Body of pancreas (tissue), 4 donors: ENCODE data around the gene OR10D3. TPM values are rescaled to one million over a fixed set of nuclear protein-coding genes. Genes with fewer than 3 reads are reported as not detected.

Experiments
- ATAC-seq: fragments of 150-250 bp; one replicate; pipeline ENCODE4 v1.9.1; 2016
- DNase-seq, 4 donors: peaks; one replicate each; pipeline ENCODE4 v3.0.0-alpha.2; 2019
- H3K27ac ChIP-seq, 4 donors: fragments of 200-600 bp; sonication (generic); 1 replicate in 3 of 4; 2 replicates in 1 of 4; pipeline versions ENCODE4 v1.5.1 to v1.6.1; 2016 to 2019; ENCODE audit warnings: mild to moderate bottlenecking in 1 of 4, mixed read lengths in 1 of 4, moderate library complexity in 1 of 4
- H3K27me3 ChIP-seq, 2 donors: fragments of 200-600 bp; sonication (generic); one replicate each; pipeline ENCODE4 v1.6.0; 2016; ENCODE audit warnings: mild to moderate bottlenecking in 1 of 2
- H3K36me3 ChIP-seq, 2 donors: fragments of 200-600 bp; sonication (generic); replicated peaks in 1 of 2; 2 replicates each; pipeline ENCODE4 v1.5.1; 2016; ENCODE audit warnings: low read depth in 2 of 2; ENCODE audit not compliant: insufficient read depth in 1 of 2
- H3K4me1 ChIP-seq: fragments of 200-600 bp; sonication (generic); one replicate; pipeline ENCODE4 v1.6.0; 2016
- H3K4me3 ChIP-seq, 2 donors: fragments of 200-600 bp; sonication (generic); 1 replicate in 1 of 2; 2 replicates in 1 of 2; pipeline ENCODE4 v1.5.1; 2016 to 2019
- H3K9me3 ChIP-seq, 3 donors: fragments of 200-600 bp; sonication (generic); 1 replicate in 2 of 3; 2 replicates in 1 of 3; pipeline ENCODE4 v1.5.1; 2016
- POLR2A ChIP-seq, 3 donors: fragments of 450-650 bp; IDR thresholded peaks; one replicate each; pipeline ENCODE4 v1.6.1; 2016; ENCODE audit warnings: antibody characterized with exemption in 3 of 3, mild to moderate bottlenecking in 2 of 3
- WGBS, 2 donors: methylation state at CpG; one replicate each; pipeline ENCODE4 v1.1.5; 2017; 5-methylcytosine and 5-hydroxymethylcytosine counted together
- intact Hi-C: fragments of 100-400 bp; cut with DNase I; formaldehyde crosslinking; loops from one replicate; pipeline ENCODE4 v1.15.1; 2023
- total RNA-seq, 2 donors: library from RNA; depleted of rRNA; stranded (reverse); fragments of >200 nt; gene quantifications; one replicate each; pipeline ENCODE4 v1.1.0, GENCODE V29; 2016
- TF ChIP-seq, protein P1 (sequence below), 7 experiments: fragments of 450-650 bp in 4 of 7; fragments of 200-600 bp in 3 of 7; sonication (generic) in 3 of 7; IDR thresholded peaks; one replicate each; pipeline ENCODE4 v1.5.1; 2016 to 2019; ENCODE audit warnings: antibody characterized with exemption in 7 of 7

OR10D3 gene
- total RNA-seq, 2 donors from 2014 or later = not detected

DNA sequence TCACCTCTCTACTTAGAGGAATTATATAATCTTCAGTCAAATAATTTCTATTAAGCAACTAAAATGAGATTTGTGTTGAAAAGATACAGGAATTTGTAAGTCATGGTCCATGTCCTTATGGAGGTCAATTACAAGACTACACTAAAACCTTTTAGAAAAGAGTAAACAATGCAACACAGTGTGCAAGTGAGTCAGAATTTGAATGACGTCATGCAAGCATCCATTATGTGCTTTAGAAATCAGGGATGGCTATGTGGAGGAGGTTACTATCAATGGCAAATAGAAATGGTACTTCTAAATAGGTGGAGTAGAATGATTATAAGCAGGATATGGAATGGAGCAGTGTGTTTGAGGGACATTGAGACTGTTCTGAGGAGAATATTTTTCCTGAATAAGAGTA lies 16.6 kb downstream of the OR10D3 start:
- intact Hi-C loops = no loop called here
- H3K4me3 ChIP-seq = no peak overlapping the region
- no peaks in the 10 kb centered on the region for H3K36me3 ChIP-seq
- WGBS, 2 donors = 28 to 49% methylated on average over 1 of the region's 1 CpG
- no peak overlapping the region for H3K27ac ChIP-seq
- ATAC-seq (no peak), DNase-seq (no peak)
- TF ChIP-seq, protein P1, sequence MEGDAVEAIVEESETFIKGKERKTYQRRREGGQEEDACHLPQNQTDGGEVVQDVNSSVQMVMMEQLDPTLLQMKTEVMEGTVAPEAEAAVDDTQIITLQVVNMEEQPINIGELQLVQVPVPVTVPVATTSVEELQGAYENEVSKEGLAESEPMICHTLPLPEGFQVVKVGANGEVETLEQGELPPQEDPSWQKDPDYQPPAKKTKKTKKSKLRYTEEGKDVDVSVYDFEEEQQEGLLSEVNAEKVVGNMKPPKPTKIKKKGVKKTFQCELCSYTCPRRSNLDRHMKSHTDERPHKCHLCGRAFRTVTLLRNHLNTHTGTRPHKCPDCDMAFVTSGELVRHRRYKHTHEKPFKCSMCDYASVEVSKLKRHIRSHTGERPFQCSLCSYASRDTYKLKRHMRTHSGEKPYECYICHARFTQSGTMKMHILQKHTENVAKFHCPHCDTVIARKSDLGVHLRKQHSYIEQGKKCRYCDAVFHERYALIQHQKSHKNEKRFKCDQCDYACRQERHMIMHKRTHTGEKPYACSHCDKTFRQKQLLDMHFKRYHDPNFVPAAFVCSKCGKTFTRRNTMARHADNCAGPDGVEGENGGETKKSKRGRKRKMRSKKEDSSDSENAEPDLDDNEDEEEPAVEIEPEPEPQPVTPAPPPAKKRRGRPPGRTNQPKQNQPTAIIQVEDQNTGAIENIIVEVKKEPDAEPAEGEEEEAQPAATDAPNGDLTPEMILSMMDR (IDR thresholded peaks at IDR 0.05) = no peak
- TF ChIP-seq POLR2A (IDR thresholded peaks at IDR 0.05) = no peak
- no peaks in the 10 kb centered on the region for H3K4me1 ChIP-seq
- no peaks in the 10 kb centered on the region for H3K27me3 ChIP-seq
- H3K9me3 ChIP-seq = no peaks in the 10 kb centered on the region

DNA sequence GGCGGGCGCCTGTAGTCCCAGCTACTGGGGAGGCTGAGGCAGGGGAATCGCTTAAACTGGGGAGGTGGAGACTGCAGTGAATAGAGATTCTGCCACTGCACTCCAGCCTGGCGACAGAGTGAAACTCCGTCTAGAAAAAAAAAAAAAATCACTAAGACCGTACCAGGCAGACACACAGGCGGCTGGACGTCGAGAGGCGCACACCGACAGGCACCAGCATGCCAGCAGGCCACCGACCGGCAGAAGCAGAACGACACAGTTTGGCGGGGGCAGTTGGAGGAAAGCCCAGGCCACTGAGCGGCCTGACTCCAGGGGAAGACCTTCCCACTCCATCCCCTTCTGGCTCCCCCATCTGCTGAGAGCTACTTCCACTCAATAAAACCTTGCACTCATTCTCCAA lies 17.5 kb downstream of the OR10D3 start:
- TF ChIP-seq POLR2A (IDR thresholded peaks at IDR 0.05) = no peak
- TF ChIP-seq, protein P1 (IDR thresholded peaks at IDR 0.05) = no peak
- Histone ChIP-seq H3K27ac (no peak overlapping the region), H3K4me3 (no peak overlapping the region), H3K36me3 (no peaks in the 10 kb centered on the region), H3K4me1 (no peaks in the 10 kb centered on the region), H3K27me3 (no peaks in the 10 kb centered on the region), H3K9me3 (no peaks in the 10 kb centered on the region)
- 92 to 95% methylated on average over 16 of the region's 16 CpGs for WGBS, 2 donors
- intact Hi-C loops = no loop called here
- no peak for ATAC-seq
- no peak for DNase-seq

DNA sequence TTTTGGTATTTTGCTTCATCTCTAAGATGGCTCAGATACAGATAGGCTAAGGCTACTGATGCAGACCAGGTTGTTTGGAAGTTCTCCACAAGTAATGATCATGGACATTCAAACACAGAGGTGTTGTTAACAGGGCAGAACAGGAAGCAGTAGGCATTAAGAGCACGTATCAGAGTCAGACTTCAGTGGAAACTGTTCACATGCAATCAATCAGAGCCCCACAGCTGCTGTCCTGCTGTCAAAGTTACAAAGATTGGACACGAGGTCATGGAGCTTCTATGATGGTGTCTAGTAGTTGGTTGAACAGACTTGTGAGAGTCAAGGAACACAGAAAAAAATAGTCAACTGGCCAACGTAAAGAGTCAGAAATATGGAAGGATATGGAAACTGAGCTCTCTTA lies 19.8 kb downstream of the OR10D3 start:
- intact Hi-C loops = no loop called here
- TF ChIP-seq, protein P1 (IDR thresholded peaks at IDR 0.05) = no peak
- no peak for TF ChIP-seq POLR2A (IDR thresholded peaks at IDR 0.05)
- 34 to 36% methylated on average over 3 of the region's 3 CpGs for WGBS, 2 donors

DNA sequence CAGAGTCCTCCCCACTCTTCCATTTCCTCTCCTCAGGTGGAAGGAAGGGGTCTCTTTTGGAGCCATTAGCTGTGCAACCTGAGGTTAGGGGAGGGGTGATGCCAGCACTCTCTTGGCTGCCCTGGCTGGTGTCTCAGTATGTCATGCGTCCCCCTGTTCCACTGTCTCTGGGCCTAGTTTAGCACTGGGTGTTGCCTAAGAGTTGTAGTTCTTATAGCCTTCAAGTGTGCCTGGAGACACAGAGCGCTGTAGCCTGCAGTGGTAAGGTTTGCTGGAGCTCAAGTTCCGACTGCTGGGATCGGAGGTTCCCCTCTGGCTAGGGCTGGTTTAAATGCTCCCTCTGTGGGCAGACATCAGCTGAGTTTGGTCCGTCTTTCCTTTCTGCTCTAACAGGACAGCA lies 20.9 kb downstream of the OR10D3 start:
- WGBS, 2 donors = 80 to 86% methylated on average over 4 of the region's 5 CpGs
- H3K27me3 ChIP-seq = no peaks in the 10 kb centered on the region
- no peak overlapping the region for H3K4me3 ChIP-seq
- H3K4me1 ChIP-seq = no peaks in the 10 kb centered on the region
- no peak for DNase-seq
- H3K36me3 ChIP-seq = no peaks in the 10 kb centered on the region
- H3K9me3 ChIP-seq = no peaks in the 10 kb centered on the region
- intact Hi-C loops = no loop called here
- no peak overlapping the region for H3K27ac ChIP-seq
- TF ChIP-seq, protein P1 (IDR thresholded peaks at IDR 0.05) = no peak
- TF ChIP-seq POLR2A (IDR thresholded peaks at IDR 0.05) = no peak
- ATAC-seq = no peak

More for the DNA sequence above, 19.8 kb downstream of the OR10D3 start:
- Histone ChIP-seq H3K9me3 (no peaks in the 10 kb centered on the region), H3K36me3 (no peaks in the 10 kb centered on the region), H3K27me3 (no peaks in the 10 kb centered on the region), H3K4me1 (no peaks in the 10 kb centered on the region), H3K4me3 (no peak overlapping the region), H3K27ac (no peak overlapping the region)
- no peak for ATAC-seq
- DNase-seq = no peak

DNA sequence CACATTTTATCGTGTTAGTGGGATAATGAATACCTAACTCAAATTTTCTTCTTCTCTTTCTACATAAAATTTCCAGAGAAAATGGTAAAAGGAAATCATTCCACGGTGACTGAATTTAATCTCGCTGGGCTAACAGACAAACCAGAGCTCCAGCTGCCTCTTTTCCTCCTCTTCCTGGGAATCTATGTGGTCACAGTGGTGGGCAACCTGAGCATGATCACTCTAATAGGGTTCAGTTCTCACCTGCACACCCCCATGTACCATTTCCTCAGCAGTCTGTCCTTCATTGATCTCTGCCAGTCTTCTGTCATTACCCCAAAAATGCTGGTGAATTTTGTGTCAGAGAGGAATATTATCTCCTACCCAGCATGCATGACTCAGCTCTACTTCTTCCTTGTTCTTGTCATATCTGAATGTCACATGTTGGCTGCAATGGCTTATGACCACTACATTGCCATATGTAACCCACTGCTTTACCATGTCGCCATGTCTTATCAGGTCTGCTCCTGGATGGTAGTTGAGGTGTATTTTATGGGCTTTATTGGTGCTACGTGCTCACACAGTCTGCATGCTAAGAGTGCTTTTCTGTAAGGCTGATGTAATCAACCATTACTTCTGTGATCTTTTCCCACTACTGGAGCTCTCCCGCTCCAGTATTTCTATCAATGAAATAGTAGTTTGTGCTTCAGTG lies 24.1 kb downstream of the OR10D3 start:
- H3K4me3 ChIP-seq = no peak overlapping the region
- no peaks in the 10 kb centered on the region for H3K4me1 ChIP-seq
- DNase-seq = no peak
- 68 to 72% methylated on average over 6 of the region's 6 CpGs for WGBS, 2 donors
- no peaks in the 10 kb centered on the region for H3K36me3 ChIP-seq
- no peak for ATAC-seq
- intact Hi-C loops = no loop called here
- H3K27me3 ChIP-seq = no peaks in the 10 kb centered on the region
- no peak for TF ChIP-seq POLR2A (IDR thresholded peaks at IDR 0.05)
- TF ChIP-seq, protein P1 (IDR thresholded peaks at IDR 0.05) = no peak
- no peak overlapping the region for H3K27ac ChIP-seq
- H3K9me3 ChIP-seq = no peaks in the 10 kb centered on the region
